ENCODE results near the gene ITGB8.

DNA sequence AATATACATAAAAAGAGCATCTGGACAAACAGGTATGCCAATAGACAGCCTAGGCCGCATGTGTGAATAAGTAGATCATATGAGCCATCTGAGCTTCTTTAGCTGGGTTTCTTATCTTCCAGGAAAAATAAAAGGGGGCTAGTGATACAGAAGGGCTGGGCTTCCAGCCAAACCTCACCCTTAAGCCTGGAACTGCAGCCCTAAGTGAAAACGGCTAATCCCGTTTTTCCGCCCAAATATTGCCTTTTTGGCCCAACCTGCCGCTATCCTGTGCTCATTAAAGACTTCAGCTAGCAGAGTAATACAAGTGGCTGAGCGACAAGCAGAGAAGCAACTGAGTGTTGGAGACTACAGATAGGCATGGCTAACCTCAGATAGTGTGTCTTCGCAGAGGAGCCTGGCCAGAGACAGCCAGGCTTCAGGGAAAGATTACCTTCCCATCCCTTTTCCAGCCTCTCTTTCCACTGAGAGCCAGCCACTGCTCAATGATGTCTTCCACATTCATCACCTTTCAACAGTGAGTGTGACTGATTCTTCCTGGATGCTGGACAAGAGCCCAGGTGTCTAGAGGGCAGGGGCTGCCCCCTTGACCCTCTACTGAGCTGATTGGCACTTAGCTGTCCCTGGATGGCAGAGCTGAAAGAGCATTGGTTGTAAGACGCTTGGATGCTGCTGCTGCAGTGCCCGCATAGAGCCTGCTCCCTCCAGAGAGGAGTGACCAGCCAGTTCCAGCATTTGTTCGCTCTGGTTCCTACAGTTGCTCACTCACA is 108.9 kb downstream of the ITGB8 start:
- TF ChIP-seq, protein P1, sequence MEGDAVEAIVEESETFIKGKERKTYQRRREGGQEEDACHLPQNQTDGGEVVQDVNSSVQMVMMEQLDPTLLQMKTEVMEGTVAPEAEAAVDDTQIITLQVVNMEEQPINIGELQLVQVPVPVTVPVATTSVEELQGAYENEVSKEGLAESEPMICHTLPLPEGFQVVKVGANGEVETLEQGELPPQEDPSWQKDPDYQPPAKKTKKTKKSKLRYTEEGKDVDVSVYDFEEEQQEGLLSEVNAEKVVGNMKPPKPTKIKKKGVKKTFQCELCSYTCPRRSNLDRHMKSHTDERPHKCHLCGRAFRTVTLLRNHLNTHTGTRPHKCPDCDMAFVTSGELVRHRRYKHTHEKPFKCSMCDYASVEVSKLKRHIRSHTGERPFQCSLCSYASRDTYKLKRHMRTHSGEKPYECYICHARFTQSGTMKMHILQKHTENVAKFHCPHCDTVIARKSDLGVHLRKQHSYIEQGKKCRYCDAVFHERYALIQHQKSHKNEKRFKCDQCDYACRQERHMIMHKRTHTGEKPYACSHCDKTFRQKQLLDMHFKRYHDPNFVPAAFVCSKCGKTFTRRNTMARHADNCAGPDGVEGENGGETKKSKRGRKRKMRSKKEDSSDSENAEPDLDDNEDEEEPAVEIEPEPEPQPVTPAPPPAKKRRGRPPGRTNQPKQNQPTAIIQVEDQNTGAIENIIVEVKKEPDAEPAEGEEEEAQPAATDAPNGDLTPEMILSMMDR (IDR thresholded peaks at IDR 0.05; ENCODE audit: poor library complexity, severe bottlenecking) = no peak
- TF ChIP-seq EP300 (conservative IDR thresholded peaks at IDR 0.05; ENCODE audit: poor library complexity, severe bottlenecking) (no peak), EZH2 (IDR thresholded peaks at IDR 0.05; ENCODE audit: borderline replicate concordance, insufficient read depth, low read length, poor library complexity, severe bottlenecking) (no peak), POLR2AphosphoS5 (IDR thresholded peaks at IDR 0.05) (no peak), TAF1 (IDR thresholded peaks at IDR 0.05; ENCODE audit: low read depth) (no peak)
